Activated CD8-positive, alpha-beta memory T cell treated with anti-CD3 and anti-CD28 coated beads for 48 hours (primary cell): ENCODE results near the gene BMI1.

Source experiments
- DNase-seq, 3 experiments: peaks; one replicate each; pipeline ENCODE4 v3.0.0-alpha.2; 2020; ENCODE audit warnings: low read depth in 2 of 3, low spot score in 2 of 3

Gene BMI1

DNA sequence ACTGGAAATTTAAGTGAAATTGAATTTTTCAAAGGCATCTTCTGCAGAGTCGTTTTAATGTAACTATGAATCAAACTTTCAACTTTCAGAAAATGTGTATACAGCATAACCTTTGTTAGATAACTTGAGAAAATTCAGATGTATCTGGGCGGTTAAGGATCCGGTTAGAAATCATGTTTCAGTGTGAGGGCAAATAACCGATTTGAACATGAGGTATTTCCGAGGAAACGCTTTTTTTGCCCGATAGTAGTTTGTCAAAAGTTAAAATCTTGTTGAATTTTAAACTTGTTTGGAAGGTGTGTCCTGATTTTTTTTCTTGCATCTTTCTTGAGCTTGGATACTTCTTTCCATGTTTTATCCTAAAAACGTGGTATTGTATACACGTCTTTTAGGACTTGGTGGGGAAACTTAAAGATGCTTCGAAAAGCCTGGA, 1.3 kb upstream of the BMI1 start:
- DNase-seq: no peak

DNA sequence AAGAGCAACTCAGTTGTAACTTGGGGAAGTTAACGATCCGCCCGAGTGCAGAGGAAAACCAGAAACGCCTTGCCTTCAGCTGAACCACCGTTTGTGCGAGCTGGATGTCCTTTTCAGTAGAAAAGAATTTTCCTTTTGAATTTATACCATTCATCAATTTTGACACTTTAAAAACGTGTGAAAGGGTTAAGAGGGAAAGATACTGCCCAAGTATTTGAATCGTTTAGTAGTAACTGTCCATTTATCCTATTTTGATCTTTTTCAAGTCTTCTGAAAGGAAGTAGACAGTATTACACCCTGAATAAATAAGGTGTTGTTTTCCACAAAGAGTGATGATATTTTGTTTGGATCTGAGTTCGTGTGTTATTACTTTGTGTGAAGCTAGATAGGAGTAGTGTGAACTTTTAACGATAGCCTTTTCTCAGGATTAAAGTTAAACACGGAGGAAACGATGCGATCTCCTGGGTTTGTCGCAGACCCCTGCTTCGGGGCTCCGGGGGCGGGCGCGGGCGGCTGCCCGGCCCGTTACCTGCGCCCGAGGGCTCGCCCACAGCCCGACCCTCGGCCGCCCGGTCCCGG, 830 bp upstream of the BMI1 start:
- DNase-seq: no peak

DNA sequence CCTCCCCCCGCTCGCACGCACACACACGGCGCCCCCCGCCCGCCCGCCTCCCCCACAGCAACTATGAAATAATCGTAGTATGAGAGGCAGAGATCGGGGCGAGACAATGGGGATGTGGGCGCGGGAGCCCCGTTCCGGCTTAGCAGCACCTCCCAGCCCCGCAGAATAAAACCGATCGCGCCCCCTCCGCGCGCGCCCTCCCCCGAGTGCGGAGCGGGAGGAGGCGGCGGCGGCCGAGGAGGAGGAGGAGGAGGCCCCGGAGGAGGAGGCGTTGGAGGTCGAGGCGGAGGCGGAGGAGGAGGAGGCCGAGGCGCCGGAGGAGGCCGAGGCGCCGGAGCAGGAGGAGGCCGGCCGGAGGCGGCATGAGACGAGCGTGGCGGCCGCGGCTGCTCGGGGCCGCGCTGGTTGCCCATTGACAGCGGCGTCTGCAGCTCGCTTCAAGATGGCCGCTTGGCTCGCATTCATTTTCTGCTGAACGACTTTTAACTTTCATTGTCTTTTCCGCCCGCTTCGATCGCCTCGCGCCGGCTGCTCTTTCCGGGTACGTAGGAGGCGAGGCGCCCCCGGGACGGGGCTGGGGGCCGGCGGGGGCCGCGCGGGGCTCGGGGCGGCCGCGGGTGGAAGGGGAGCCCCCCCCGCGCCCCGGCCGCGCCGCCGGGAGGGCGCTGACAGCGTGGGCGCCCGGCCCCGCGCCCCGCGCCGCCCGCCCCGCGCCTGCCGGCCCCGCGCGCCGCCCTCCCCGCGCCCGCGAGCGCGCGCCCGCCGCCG, 441 bp downstream of the BMI1 start:
- no peak for DNase-seq

DNA sequence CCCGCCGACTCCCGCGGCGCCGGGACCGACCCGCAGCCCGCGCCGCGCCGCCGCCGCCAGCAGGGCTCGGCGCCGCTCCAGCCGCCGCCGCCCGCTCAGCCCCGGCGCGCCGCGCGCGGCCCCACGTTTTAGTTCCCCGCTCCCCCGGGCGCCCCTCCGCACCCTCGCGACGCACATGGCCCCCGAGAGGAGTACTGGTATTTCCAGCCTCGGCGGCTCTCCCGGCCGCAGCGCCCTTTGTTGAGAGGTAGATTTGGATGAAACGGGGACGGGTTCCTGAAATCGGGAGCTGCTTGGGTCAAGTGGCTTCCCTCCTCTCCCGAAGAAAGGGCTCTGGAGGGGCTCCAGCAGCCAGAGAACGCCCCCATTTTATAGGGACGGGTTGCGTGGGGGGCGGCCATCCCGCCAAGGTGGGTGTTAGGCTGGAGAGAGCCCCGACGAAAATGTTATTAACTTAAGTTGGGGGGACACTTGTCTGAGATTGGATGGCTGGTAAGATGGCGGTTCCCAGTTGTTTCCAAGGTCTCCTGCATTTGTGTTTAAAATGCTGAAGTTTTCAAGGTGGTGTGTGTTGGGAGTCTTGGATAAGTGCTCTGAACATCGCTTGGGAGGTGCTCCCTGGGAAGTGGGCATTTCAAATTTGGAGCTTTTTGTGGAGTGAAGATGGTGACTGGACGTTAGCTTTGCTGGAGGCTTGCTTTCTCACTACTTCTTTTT, 1.2 kb downstream of the BMI1 start:
- DNase-seq: no peak

DNA sequence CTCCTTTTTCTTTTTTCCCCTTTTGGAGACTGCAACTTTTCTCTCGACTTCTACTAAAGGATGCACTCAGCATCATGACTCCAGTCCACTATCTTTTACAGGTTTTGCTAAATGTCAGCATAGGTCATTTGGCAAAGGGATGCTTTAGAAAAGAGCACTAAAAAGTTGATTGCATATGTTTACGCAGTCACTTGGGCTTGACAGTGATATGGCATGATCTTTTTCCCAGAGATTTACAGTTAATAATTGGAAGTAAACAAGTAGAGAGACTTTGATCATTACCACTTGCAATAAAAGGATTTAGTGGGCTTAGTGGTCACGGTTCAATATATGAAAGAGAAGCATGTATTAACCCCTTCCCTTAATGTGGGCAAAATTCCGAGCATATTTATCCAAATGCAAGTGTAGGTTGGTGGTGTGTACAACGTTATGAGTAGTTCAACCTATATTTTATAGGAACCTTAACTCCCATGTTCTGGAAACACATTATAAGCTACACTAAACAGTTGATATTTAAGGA, 1.8 kb downstream of the BMI1 start:
- DNase-seq: no peak

DNA sequence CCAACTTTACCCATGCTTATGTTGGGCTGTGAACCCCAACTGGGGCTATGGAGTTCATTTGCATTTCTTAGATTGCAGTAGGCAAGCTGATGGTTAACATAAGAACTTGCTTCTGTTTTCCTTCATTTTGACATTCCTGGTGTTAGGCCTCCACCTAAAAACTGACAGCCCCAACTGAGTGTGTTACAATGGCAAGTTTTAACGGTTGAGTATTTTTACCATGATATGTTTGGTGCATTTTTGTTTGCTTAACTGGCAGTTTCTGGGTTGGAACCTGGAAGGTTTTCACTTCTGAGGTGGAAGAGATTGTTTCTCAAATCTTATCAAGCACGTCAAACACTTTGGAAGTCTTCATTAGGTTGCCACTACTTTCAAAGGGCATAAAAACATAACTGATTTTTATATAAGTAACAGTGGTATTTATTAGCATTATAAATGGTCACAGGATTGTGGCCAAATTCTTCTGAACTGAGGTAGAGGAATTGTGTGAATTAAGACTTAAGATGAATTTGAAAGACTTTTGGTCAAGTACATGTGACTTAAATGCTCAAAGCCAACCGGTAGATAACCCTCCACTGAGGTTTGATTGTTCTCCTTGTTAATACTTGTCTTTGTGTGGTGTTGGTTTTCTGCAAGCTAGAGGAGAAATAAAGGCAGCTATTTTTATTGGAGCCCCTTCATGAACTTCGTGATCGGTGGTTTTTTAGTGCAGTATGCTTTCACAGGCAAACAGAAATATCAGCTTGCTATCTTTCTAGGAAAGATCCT, 2.8 kb downstream of the BMI1 start:
- DNase-seq: no peak

DNA sequence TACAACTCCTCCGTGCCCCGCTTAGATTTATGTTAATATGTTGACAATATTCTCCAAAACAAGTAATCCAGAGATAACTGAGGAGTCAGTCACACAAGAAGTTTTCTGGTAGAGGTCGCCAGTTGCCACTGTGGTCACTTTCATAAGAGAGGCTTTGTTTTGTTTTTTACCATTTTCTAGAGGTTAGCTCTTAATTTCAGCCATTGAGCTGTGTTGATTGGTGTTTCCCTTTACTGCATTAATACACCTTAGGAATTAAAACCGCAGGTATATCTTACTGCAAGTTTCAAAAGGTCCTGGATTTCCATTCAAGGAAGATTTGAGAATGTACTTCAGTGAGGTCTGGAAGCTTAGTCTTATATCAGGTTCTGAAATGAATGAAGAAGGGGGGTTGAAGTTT, 3.5 kb downstream of the BMI1 start:
- DNase-seq: no peak

DNA sequence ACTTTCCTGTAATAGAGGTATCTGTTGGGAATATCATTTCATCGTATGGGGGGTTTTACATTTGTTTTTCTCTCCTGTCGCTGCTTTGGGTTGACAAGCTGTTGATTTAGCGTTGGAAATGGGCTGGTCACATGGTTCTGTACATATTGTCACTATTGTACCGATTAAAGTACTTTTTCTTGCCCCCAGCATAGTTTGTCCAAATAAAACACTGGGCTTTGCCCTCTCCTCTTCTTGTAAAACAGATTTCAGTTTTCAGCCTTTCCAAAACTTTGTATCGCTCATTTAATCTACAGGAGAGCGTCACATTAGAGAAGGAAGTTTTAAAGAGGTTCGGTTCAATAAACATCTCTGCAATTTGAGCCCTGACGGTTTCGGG, 4.0 kb downstream of the BMI1 start:
- no peak for DNase-seq

DNA sequence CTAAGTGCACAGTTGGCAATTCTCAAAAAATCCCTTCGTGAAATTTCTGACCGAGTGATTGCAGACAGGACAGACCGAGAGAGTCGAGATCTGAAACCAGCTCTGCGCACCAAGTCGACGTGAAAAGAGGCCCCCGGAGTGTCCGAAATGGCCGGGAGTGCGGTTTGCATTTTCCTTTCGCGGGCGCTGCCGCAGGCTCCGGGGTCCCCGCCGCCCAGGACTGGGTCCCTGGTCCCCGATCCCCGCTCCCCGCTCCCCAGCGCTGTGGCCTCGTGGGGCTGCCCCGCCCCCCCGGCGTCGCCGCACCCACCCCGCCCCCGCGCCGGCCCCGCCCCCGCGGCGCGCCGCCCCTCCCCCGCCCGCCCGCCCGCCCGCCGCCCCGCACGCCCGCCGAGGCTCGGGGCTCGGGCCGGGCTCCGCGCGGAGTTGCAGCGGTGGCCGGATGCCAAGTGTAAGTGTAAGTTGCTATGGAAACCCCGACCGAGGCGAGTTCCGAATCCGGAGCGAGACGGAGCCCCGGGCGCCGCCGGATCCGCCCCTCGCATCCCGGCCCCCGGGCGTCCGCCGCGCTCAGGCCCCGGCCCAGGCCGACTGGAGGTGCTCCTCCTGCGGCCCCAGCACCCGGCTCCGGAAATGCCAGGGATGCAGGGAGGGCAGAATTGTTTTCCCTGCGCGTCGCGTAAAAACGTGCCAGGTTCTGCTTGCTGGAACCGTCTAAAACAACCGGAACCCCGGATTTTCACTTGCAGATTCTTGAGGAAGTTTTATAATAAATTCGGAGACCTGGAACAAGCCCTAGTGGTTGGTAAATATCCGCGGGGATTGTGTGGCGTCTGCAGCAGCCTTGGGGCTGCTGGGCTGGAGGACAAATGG, 4.6 kb downstream of the BMI1 start:
- DNase-seq: peak in 1 of 3 experiments; percentile 32

DNA sequence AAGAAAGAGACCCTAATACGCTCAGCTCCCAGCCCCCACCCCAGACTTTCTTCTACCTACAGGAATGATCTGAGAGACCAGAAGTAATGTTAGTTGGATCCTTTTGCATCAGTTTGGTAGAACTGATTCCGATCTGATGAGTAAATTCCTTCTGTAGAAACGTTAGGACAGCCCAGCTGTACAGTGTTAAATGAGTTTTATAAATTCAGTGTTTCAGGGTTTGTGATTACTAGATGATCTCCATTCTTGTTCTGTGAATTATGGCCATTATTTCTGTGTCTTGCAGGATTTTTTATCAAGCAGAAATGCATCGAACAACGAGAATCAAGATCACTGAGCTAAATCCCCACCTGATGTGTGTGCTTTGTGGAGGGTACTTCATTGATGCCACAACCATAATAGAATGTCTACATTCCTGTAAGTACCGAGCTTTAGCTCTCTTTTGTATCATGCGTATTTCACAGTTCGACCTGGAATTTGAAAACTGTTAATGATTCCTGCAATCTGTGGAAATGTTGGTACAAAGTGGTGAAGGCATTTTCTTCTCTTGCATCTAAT, 5.3 kb downstream of the BMI1 start:
- no peak for DNase-seq

DNA sequence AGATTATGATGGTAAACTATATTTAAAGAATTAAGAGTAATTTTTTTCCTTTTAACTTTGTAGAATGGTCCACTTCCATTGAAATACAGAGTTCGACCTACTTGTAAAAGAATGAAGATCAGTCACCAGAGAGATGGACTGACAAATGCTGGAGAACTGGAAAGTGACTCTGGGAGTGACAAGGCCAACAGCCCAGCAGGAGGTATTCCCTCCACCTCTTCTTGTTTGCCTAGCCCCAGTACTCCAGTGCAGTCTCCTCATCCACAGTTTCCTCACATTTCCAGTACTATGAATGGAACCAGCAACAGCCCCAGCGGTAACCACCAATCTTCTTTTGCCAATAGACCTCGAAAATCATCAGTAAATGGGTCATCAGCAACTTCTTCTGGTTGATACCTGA, 8.3 kb downstream of the BMI1 start:
- DNase-seq: no peak

DNA sequence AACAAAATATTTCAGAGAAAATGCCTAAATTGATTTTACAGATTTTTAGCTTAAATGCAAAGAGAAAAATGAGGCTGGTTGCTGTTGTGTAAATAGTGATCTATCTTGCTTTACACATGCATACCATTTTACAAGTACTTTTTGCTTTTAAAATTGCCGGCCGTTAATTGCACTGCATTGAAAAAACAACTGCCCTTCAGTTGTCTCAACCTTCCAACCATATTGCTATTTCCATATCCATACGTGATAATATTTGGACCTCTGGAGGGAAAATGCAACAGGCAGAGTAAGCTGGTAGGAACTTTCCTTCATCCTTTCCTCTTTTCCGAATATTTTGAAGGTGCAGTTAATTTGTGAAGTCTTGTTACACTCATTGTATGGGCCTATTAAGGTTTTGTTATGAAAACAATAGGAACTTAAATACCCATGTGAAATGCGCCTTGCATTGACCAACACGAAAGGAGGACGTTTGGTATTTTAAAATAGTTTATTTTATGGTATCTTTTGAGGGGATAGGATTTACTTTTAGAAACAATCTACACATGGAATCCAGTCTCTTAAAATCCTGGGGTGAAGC, 11.3 kb downstream of the BMI1 start:
- DNase-seq: no peak

DNA sequence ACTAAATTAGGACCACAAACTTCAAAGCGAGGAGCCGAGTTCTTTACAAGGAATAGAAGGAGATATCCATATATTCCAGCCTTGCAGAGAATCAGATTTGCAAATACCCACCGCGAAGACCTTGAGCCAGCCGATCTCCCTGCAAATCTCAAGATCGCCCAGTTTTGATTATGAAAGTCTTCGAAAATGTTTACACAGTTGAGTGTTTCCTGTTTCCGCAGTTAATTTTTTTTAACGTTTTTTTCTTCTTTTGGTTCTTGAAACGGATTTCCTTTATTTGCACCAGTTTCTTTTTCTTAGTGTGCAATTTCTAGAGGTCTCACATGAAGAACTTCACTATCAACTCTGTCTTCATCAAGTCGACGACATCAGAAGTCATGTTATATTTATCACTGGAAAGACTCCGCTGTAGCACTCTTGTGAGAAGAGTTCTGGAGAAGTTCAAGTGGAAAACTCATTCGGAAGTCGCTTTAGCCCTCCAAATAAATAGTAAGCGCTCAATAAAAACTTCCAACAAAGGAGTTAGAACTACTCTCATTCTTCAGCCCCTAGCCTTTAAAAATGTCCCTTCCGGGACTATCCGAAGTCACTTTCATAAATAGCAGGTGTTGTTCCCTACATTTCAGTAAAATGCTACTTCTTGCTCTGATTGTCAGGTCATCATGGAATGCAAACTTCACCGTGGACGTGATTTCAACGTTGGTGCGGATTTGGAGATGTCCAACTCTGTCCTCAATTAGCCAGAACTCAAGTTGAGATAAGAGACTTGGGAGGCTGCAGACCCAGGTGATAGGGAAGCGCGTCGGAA, 12.5 kb downstream of the BMI1 start:
- DNase-seq: no peak

DNA sequence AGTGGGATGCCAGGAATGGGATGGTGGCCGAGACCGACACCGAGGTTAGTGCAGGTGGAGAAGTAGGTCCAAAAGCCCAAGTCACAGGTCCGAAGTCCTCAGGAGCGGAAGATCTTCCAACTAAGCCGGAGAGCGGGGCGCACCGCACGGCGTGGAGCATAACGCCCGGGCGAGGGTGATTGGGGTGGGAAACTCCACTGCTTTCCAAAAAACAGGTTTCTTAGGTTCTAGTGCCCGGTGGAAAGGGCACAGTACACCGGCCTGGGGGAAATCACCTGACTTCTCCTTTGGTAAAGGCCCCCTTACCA, 13.0 kb downstream of the BMI1 start:
- no peak for DNase-seq

DNA sequence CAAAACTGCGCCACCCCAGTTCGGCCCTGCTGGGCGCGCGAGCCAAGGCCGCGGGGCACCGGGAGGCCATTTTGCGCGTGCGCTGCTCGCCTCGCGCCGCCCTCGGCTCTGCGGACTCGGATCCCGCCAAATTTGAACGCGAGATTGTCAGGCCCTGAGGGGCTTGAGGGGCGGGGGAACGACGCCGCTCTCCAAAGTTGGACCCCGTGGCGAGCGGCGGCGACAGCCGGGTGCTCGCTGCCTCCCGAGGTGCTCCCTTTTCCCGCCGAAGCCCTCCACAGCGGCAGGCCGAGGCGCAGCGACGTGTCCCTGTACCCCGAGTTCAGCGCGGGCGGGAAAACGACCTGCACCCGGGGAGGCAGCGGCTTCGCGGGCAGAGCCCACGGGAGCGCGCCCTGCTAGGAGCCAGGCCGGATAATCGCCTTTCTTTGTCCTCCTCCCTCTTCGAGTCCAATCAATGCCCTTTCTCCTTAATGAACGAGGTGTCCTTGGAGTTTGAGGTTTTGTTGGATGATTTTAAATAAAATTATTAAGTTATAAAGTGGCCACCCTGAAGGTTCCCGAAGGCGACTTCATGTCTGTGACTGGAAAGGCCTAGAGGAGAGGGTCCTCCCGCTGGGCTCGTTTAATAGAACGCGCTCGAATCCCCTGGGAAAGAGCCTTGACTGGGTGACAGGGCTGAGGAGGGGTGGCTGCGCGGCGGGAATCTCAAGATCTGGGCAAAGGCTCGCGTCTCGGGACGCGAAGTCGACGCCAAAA, 13.7 kb downstream of the BMI1 start:
- DNase-seq: no peak

DNA sequence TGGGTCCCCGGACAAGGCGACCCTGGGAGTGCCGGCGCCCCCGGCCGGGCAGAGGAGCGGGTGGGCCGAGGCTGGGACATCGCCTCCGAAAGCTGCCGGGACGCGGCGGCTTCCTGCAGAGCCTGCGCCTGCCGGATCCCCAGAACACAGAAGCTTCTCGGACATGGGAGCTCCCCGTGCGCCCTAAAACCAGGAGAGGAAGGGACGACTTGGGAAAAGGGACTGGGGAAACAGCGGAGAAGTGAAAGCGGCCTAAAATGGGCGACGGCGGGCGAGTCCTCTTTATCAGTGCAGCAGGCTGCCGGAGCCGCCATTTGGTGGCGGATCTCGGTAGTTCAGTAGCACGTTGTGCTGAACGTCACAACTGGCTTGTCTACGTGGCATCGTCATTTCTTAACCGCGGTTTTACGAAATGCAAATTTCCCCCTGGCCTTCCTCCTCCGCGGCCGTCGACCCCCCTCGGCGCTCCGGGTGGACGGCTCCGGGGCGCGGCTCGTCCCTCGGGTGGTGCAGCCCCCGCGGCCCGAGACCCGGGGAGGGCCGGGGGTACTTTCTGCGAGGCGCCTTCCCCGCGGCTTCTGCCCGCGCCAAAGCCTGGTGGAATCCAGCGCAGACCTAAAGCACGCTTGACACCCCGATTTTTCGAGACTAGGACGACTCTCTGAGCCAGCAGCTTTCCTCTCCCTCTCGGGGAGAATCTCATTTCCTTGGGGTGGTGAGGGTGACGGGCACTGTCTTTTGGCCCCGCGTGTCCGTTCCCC, 14.5 kb downstream of the BMI1 start:
- DNase-seq: peak in 1 of 3 experiments; percentile 52

DNA sequence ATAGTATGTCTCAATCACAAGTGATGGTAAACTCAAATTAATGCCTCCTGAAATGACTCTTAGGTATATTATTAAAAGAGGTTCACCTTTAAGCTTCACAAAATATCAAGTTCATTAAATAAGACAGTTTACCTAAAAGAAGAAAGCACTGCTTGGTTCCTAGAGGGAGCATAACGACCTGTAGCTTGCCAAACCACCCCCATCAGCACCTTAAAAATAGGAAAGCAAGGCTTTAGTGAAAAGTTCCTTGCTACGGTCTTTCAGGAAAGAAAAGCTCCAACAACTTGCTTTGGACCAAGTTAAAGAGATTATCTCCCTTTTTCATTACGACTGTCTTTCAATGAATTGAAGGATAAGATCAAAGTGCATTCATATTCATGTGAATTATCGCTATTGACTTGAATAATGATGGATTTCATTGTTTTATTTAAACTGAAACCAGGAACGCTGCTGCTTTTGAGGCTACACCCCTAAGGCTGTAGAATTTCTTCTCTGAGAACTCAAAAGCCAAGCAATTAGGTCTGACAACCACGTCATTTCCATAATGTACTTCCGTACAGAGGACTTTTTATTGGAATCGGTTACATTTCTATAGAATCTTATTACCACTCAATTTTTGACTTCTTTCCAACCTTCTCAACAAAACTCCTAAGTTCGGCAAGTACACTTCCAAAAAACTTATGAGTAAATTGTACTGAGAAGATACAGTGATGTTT, 17.4 kb downstream of the BMI1 start:
- DNase-seq: no peak
